Stimulated activated effector memory CD8-positive, alpha-beta T cell treated with anti-CD3 and anti-CD28 coated beads, Interleukin-12 subunit alpha, Interleukin-12 subunit beta, amount 100 ng/mL, for 72 hours (primary cell): ENCODE results near the gene ADCY10.

Experiments used
- ATAC-seq: fragments of 150-1000 bp; cut with Tn5 transposase; 2 replicates; pipeline ENCODE4 v1.10.0; 2021
- DNase-seq, 2 donors: peaks; one replicate each; pipeline ENCODE4 v3.0.0; 2021 to 2022; ENCODE audit warnings: low spot score in 2 of 2
- H3K27ac Mint-ChIP-seq: one replicate; pipeline ENCODE4 v1.8.0; 2022; ENCODE audit warnings: mild to moderate bottlenecking, mixed read lengths
- H3K36me3 Mint-ChIP-seq: one replicate; pipeline ENCODE4 v1.8.0; 2022; ENCODE audit warnings: mild to moderate bottlenecking, mixed read lengths
- H3K4me1 Mint-ChIP-seq: one replicate; pipeline ENCODE4 v1.8.0; 2022; ENCODE audit warnings: mixed read lengths
- H3K4me3 Mint-ChIP-seq: one replicate; pipeline ENCODE4 v1.8.0; 2022; ENCODE audit warnings: mild to moderate bottlenecking, mixed read lengths
- H3K9me3 Mint-ChIP-seq: one replicate; pipeline ENCODE4 v1.8.0; 2022; ENCODE audit warnings: mixed read lengths

Gene ADCY10

GRCh38 chr1:167782946-167783345 lies 131.0 kb downstream of the ADCY10 start:
- no peak for DNase-seq
- H3K4me3 Mint-ChIP-seq: no peak overlapping the region
- ATAC-seq: no peak
- peaks cover 4% of the 10 kb centered on the region for H3K9me3 Mint-ChIP-seq
- H3K36me3 Mint-ChIP-seq: peaks cover 8% of the 10 kb centered on the region
- no peaks in the 10 kb centered on the region for H3K4me1 Mint-ChIP-seq
- H3K27ac Mint-ChIP-seq: no peak overlapping the region

GRCh38 chr1:167781558-167781957 lies 132.4 kb downstream of the ADCY10 start:
- ATAC-seq (no peak), DNase-seq (no peak)
- Mint-ChIP-seq H3K27ac (no peak overlapping the region), H3K36me3 (peaks cover 9% of the 10 kb centered on the region), H3K4me1 (no peaks in the 10 kb centered on the region), H3K4me3 (no peak overlapping the region), H3K9me3 (peaks cover 4% of the 10 kb centered on the region)

- Mint-ChIP-seq H3K27ac (no peak overlapping the region), H3K4me3 (no peak overlapping the region), H3K4me1 (no peaks in the 10 kb centered on the region), H3K9me3 (peaks cover 4% of the 10 kb centered on the region), H3K36me3 (peaks cover 9% of the 10 kb centered on the region)
- ATAC-seq (no peak), DNase-seq (no peak)
Measured at GRCh38 chr1:167777269-167777650, 136.7 kb downstream of the ADCY10 start.

- DNase-seq (no peak), ATAC-seq (no peak)
- H3K36me3 Mint-ChIP-seq: peaks cover 9% of the 10 kb centered on the region
- no peaks in the 10 kb centered on the region for H3K4me1 Mint-ChIP-seq
- peaks cover 4% of the 10 kb centered on the region for H3K9me3 Mint-ChIP-seq
- no peak overlapping the region for H3K4me3 Mint-ChIP-seq
- no peak overlapping the region for H3K27ac Mint-ChIP-seq
Measured at GRCh38 chr1:167776616-167777268, 137.2 kb downstream of the ADCY10 start.

GRCh38 chr1:167776151-167776550 lies 137.8 kb downstream of the ADCY10 start:
- DNase-seq (no peak), ATAC-seq (no peak)
- no peak overlapping the region for H3K27ac Mint-ChIP-seq
- peaks cover 4% of the 10 kb centered on the region for H3K9me3 Mint-ChIP-seq
- H3K36me3 Mint-ChIP-seq: peaks cover 9% of the 10 kb centered on the region
- no peaks in the 10 kb centered on the region for H3K4me1 Mint-ChIP-seq
- H3K4me3 Mint-ChIP-seq: no peak overlapping the region

- Mint-ChIP-seq H3K36me3 (peaks cover 9% of the 10 kb centered on the region), H3K4me3 (no peak overlapping the region), H3K9me3 (peaks cover 4% of the 10 kb centered on the region), H3K27ac (no peak overlapping the region), H3K4me1 (no peaks in the 10 kb centered on the region)
- ATAC-seq (no peak), DNase-seq (no peak)
Measured at GRCh38 chr1:167775178-167775577, 138.8 kb downstream of the ADCY10 start.

GRCh38 chr1:167774710-167775109 lies 139.2 kb downstream of the ADCY10 start:
- ATAC-seq: no peak
- DNase-seq: no peak
- Mint-ChIP-seq H3K27ac (no peak overlapping the region), H3K36me3 (peaks cover 9% of the 10 kb centered on the region), H3K4me1 (no peaks in the 10 kb centered on the region), H3K4me3 (no peak overlapping the region), H3K9me3 (peaks cover under 1% of the 10 kb centered on the region)

GRCh38 chr1:167773516-167773915 lies 140.4 kb downstream of the ADCY10 start:
- Mint-ChIP-seq H3K36me3 (peaks cover 7% of the 10 kb centered on the region), H3K27ac (no peak overlapping the region), H3K4me3 (no peak overlapping the region), H3K9me3 (no peaks in the 10 kb centered on the region), H3K4me1 (no peaks in the 10 kb centered on the region)
- DNase-seq: no peak
- no peak for ATAC-seq

GRCh38 chr1:167772436-167772835 lies 141.5 kb downstream of the ADCY10 start:
- Mint-ChIP-seq H3K4me1 (peaks cover 6% of the 10 kb centered on the region), H3K27ac (no peak overlapping the region), H3K36me3 (no peaks in the 10 kb centered on the region), H3K4me3 (no peak overlapping the region), H3K9me3 (no peaks in the 10 kb centered on the region)
- no peak for ATAC-seq
- no peak for DNase-seq

- ATAC-seq (no peak), DNase-seq (no peak)
- Mint-ChIP-seq H3K9me3 (no peaks in the 10 kb centered on the region), H3K27ac (no peak overlapping the region), H3K4me1 (peaks cover 6% of the 10 kb centered on the region), H3K36me3 (no peaks in the 10 kb centered on the region), H3K4me3 (no peak overlapping the region)
Measured at GRCh38 chr1:167770127-167770526, 143.8 kb downstream of the ADCY10 start.

GRCh38 chr1:167767761-167768160 lies 146.2 kb downstream of the ADCY10 start:
- Mint-ChIP-seq H3K36me3 (no peaks in the 10 kb centered on the region), H3K4me3 (no peak overlapping the region), H3K9me3 (no peaks in the 10 kb centered on the region), H3K27ac (no peak overlapping the region), H3K4me1 (peaks cover 6% of the 10 kb centered on the region)
- DNase-seq (no peak), ATAC-seq (no peak)

GRCh38 chr1:167766538-167766937 lies 147.4 kb downstream of the ADCY10 start:
- Mint-ChIP-seq H3K4me3 (no peak overlapping the region), H3K36me3 (no peaks in the 10 kb centered on the region), H3K27ac (no peak overlapping the region), H3K9me3 (no peaks in the 10 kb centered on the region), H3K4me1 (peaks cover 13% of the 10 kb centered on the region)
- no peak for DNase-seq
- ATAC-seq: no peak

- Mint-ChIP-seq H3K9me3 (no peaks in the 10 kb centered on the region), H3K36me3 (no peaks in the 10 kb centered on the region), H3K4me3 (no peak overlapping the region), H3K4me1 (peaks cover 20% of the 10 kb centered on the region), H3K27ac (no peak overlapping the region)
- ATAC-seq: no peak
- DNase-seq: no peak
Measured at GRCh38 chr1:167765496-167765895, 148.4 kb downstream of the ADCY10 start.

GRCh38 chr1:167764458-167765330 lies 149.2 kb downstream of the ADCY10 start:
- no peak for ATAC-seq
- H3K9me3 Mint-ChIP-seq: no peaks in the 10 kb centered on the region
- no peaks in the 10 kb centered on the region for H3K36me3 Mint-ChIP-seq

GRCh38 chr1:167763525-167764220 lies 150.3 kb downstream of the ADCY10 start:
- Mint-ChIP-seq H3K36me3 (no peaks in the 10 kb centered on the region), H3K4me3 (no peak overlapping the region), H3K9me3 (no peaks in the 10 kb centered on the region), H3K4me1 (peaks cover 20% of the 10 kb centered on the region), H3K27ac (no peak overlapping the region)
- ATAC-seq: no peak
- no peak for DNase-seq

More at GRCh38 chr1:167764458-167765330, 149.2 kb downstream of the ADCY10 start:
- Mint-ChIP-seq H3K27ac (no peak overlapping the region), H3K4me1 (peaks cover 20% of the 10 kb centered on the region), H3K4me3 (no peak overlapping the region)
- no peak for DNase-seq
